AG08395 (cell line): ENCODE measurements around the gene RAI1.

ENCODE experiments used
- DNase-seq: peaks from one replicate; pipeline ENCODE4 v3.0.0; 2012; ENCODE audit warnings: mixed read lengths, low spot score

Gene RAI1

GRCh38 chr17:17766077-17766743 lies 85.0 kb downstream of the RAI1 start:
- DNase-seq, result no peak

DNA sequence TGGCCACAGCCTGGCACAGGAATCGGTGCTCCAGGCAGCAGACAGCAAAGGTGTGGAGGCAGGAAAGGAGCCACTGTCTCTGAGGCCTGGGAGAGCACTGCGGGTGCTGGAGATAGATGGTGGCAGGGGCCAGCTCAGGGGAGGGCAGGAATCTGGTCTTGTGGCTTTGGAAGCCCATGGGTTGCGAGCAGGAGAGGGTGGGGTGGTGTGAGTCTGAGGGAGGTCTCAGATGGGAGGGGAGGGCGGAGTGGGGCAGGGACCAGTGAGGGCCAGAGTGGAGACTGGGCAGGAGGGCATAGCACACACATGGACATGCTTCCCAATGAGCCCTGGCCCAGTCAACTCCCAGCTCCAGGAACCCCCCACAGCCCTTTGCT lies 85.5 kb downstream of the RAI1 start:
- no peak for DNase-seq

DNA sequence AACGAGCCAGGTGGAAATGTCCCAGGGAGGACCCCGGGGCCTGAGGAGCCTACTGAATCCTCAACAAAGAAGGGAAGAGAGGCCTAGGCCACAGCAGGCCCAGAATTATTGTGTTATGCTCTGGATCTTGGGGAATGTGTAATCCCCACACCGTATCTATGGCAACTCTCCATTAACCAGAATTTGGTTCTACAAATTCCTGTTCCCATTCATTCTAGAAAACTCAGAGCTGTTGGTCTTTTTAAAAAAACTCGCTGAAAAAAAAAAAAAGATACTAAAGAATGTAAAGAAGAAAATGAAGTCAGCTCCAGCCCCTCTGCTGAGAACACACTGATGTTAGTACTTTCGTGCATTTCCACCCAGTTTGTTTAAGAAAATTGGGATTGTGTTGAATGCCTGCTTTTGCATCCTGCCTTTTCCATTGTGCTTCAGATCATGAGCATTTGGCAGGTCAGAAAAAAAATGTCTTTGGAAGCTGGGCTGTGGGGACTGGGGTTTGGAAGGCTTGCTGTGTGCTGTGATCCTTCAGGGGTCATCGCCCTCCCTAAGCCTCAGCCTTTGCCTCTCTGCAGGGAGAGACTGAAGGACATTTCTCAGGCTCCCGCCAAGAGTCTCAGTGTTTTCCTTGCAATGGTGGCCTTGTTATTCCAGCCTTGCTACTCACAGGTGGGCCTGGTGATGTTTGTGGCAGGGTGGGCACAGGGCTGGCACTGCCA lies 86.1 kb downstream of the RAI1 start:
- DNase-seq, result peak; percentile 29

DNA sequence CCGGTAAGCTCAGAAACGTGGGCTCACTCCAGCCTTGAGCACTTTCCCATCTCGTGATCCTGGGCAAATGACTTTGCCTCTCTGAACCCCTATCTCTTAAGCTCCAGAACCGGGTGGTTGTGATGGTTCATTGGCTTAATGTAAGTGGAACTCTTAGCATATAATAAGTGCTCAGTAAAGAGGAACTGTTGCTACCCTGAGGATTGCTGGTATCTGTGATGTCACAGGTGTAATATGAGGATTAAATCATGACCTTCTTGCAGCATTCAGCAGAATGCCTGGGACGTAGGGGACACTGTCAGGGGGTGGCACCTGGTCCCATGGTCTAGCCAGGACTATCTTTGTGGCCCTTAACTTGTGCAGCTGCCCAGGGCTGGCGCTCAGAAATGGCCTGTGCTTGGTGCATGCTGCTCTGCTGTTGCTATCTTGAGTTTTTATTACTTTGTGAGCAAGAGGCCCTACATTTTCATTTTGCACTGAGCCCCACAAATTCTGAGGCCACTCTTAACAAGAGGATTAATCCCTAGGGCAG lies 86.7 kb downstream of the RAI1 start:
- DNase-seq, result no peak

DNA sequence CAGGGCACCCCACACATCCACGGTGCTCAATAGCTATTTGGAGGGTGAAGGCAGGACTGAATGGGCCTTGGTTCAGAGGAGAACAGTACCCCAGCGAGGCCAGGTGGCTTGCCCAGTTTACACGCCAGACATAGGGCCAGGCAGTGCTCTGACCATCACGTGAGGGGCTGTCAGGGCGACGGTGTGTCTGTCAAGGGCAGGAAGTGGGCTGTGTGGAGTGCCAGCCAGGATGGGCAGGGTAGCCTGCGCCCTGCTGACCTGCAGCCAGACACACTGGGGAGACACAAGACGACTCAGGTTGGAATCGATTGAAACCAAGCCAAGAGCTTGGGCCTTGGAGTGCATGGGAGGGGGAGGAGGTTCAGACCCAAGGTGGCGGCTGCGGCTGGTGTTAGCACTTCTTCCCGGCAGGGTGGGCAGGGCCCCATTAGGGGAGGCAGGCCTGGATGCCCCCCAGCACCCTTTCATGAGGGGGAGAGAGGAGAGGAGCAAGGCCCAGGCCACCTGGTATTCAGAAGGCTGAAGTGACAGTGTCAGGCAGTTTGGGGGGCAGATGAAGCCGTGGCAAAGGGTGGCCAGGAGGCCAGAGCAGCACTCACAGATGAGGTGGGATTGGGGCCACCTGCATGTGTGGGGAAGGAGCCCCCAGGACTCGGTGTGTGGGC lies 87.3 kb downstream of the RAI1 start:
- no peak for DNase-seq

DNA sequence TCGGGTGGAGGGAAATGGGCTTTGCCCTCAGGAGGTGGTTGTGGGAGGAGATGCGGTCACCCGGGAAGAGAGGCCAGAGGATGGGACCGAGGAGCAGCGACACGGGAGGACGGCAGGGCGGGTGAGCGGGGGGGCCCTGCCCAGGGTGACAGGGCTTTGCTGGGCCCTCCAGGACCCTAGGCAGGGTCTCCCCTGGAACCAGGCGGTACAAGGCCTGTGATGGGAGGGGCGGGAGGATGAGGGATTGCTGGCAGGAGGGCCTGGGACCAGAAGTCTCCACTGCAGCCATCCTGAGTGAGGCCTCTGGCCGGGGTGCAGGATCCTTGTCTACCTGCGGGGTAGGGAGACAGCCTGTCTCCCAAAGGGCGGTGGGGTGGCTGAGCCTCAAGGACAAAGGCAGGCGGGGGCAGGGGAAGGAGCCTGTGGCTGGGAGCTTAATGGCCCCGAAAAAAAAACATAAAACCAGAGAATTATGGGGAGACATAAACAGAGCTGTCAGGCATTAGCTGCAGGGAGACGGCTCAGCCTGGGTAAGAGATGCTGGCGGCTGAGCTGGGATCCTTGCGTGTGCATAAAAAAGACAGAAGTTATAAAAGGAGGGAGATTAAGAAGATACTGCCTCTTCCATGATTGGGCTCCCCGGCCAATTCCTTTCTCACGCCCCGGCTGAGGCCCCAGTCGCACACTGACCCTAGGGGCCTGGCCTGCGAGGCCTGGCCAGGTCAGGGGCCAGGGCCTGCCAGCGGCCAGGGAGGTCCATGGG lies 88.8 kb downstream of the RAI1 start:
- DNase-seq, result no peak

- no peak for DNase-seq
Measured at GRCh38 chr17:17770632-17771044, 89.4 kb downstream of the RAI1 start.

GRCh38 chr17:17771498-17772201 lies 90.4 kb downstream of the RAI1 start:
- DNase-seq, result no peak

- DNase-seq, result no peak
Measured at GRCh38 chr17:17772231-17772630, 91.0 kb downstream of the RAI1 start.

DNA sequence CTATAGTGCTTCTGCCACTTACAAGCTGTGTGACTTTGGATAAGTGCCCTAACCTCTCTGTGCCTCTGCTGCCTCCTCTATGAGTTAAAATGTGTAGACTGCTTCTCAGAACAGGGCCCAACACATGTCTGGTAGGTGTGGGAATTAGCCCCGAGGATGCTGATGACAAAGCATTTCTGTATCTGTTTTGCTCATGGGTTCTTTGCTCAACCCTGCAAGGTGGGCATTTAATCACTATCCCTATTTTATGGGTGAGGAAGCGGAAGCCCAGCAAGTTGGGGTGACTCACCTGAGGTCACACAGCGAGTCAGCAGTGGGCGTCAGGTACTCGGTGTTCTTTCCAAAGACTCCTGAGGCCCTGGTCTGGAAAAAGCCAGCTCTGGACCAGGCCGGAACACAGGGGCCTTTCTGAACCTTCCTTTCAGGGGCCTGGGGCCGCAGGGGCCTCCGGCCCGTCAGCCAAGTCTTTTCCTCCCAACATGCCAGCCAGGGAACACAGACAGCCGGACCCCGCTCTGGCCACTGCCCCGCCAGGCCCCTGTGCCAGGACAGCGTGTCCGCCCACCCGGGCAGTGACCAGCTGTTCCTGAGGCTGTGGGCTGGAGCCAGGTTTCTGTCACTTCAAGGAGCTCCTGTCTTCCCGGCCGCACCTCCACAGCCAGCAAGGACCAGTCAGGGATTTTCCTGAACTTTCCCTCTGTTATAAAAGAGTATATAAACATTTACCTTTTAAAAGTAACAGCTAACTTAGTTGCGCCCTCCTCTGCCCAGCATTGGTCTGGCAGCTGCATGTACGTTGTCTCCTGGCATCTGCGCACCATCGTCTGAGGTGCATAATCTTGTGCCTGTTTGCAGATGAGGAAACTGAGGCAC lies 93.0 kb downstream of the RAI1 start:
- no peak for DNase-seq

- no peak for DNase-seq
Measured at GRCh38 chr17:17776889-17777288, 95.6 kb downstream of the RAI1 start.

DNA sequence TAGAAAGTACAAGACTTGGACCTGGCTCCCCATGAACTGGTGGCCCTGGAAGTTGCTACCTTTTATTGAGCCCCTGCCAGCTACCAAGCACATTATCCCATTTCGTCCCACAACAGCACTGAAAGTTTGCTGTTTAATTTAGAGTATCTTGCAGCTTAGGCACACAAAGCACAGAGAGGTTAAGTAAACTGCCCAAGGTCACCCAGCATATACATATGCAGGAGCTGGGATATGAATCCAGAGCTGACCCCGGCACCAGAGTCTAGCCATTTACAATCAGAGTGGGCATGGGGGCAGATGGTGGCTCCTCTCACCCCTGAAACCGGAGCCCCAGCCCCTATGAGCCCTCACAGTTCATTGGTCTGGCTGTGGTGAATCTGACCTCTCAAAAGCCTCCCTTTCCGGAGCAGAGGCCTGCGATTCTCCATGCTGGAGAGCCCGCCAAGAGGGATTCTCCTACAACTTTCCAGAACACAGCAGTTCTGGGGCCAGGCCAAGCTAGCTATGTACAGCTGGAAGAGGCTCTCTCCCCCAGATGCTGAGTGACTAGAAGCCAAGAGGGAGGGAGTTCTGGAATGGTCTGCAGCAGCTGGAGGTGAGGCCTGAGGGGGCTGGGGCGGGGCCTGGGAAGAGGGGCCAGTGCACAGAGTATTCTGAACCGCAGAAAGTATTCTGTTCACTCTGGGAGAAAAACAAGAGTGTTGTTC lies 97.2 kb downstream of the RAI1 start:
- DNase-seq, result peak; percentile 53

DNA sequence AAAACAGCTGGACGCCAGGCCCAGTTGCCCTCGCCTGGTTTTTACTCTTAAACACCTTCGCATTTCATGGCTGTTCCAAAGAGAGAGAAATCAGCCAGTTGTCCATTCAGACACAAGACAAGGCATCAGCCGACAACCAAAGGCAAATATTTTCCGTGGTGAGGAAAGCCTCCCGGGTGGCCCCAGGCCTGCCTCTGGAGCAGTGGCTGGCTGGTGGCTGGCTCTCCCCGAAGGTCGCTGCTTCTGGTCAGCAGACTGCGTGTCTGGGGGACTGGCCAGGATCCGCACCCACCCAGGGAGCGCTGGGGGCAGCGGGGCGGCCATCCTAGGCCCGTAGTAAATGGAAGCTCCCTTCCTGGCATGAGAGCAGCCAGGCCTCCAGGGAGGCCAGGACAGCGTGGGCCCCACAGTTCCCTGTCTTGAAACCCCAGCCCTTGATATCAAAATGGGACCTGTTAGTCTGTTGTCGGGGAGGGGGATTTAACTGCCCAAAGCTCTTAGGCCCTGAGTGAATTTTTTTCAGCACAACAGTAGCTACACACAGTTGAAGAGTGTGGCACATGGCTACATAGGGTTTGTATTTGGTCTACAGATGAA lies 97.9 kb downstream of the RAI1 start:
- no peak for DNase-seq

DNA sequence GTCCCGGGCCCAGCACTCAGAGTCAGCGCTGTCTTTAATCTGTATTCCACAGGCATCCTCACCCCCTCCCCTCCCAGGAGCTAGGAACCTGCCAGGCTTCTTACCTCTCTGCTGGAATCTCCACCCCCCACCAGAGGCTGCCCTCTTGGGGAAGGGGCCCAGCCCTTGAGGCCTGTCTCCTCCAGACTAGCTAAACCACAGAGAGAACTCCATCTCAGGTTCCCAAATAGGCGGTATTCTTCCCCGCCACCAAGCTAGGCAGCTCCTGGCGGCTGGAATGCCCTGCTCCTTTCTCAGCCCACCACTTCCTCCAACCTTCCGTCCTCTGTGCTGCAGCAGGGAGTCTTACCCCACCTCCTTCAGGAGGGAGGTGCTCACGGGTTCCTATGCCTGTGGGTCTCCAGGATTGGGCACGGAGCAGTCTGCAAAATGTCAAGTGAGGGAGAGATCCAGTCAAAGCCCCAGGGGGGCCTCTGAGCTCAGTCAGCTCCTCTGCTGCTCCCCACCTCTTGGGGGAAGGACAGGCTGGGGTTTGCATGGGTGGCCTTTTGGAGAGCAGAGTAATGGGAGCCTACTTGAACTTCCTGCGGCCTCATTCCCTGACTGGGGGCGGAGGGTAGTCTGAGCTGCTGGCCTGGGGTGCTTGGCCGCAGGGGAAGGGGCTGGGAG lies 99.8 kb downstream of the RAI1 start:
- no peak for DNase-seq

GRCh38 chr17:17781591-17782496 lies 100.6 kb downstream of the RAI1 start:
- DNase-seq, result peak; percentile 45

GRCh38 chr17:17782523-17783115 lies 101.4 kb downstream of the RAI1 start:
- no peak for DNase-seq

DNA sequence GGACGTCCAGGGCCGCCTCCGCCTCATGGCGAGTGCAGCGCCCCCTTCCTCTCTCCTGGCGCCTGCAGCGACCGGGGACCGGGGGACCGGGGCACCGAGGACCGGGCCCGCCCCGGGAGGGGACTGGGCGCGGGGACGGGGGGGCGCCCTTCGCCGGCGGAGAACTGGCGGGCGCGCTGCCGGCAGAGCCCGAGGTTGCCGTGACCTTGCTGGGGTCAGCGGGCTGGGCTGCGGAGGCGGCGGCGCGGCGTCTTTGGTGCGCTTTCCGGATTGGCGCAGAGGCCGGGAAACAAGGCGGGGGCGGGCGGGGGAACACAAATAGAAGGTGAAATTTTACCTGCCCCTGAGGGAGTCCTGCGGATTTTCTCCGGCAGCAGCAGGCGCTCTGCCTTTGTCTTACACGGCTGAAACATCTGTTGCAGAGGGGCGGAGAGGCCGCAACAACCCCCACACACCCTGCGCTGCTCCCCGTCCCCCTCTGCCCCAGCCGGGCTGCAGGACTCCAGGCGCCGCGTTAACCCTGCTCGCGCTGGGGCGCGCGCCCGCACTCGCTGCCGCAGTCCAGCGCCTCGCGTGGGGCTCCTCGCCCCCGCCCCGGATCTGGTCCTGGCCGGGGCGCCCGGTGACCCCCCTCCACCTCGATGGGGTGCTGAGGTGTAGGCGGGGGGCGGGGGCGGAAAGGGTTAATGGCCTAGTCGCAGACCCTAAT lies 102.0 kb downstream of the RAI1 start:
- DNase-seq, result no peak
